ENCODE measurements around the gene NOTO. TPM values are rescaled to one million over a fixed set of nuclear protein-coding genes. Genes with fewer than 3 reads are reported as not detected.

The NOTO gene
- polyA plus RNA-seq, 1 experiment = not detected

- H3K27ac ChIP-seq (ENCODE audit: low read depth, low read length) = no peak overlapping the region
- DNase-seq (ENCODE audit: low read depth, low spot score) = no peak
- ChIA-PET CTCF (no interaction called here), POLR2A (no interaction called here)
- peaks cover 9% of the 10 kb centered on the region; the same call in 1 of the 2 replicates for H3K9me3 ChIP-seq (ENCODE audit: control insufficient read depth, insufficient read depth, low read length)
- H3K4me3 ChIP-seq (ENCODE audit: low read depth, low read length) = no peak overlapping the region
- peaks cover 45% of the 10 kb centered on the region for H3K27me3 ChIP-seq (ENCODE audit: control insufficient read depth, insufficient read depth, low read length)
- TF ChIP-seq, protein P1, sequence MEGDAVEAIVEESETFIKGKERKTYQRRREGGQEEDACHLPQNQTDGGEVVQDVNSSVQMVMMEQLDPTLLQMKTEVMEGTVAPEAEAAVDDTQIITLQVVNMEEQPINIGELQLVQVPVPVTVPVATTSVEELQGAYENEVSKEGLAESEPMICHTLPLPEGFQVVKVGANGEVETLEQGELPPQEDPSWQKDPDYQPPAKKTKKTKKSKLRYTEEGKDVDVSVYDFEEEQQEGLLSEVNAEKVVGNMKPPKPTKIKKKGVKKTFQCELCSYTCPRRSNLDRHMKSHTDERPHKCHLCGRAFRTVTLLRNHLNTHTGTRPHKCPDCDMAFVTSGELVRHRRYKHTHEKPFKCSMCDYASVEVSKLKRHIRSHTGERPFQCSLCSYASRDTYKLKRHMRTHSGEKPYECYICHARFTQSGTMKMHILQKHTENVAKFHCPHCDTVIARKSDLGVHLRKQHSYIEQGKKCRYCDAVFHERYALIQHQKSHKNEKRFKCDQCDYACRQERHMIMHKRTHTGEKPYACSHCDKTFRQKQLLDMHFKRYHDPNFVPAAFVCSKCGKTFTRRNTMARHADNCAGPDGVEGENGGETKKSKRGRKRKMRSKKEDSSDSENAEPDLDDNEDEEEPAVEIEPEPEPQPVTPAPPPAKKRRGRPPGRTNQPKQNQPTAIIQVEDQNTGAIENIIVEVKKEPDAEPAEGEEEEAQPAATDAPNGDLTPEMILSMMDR (IDR thresholded peaks at IDR 0.05; ENCODE audit: low read depth, low read length) = no peak
These were observed 3.2 kb downstream of the NOTO start for GRCh38 chr2:73205611-73206010.

DNA sequence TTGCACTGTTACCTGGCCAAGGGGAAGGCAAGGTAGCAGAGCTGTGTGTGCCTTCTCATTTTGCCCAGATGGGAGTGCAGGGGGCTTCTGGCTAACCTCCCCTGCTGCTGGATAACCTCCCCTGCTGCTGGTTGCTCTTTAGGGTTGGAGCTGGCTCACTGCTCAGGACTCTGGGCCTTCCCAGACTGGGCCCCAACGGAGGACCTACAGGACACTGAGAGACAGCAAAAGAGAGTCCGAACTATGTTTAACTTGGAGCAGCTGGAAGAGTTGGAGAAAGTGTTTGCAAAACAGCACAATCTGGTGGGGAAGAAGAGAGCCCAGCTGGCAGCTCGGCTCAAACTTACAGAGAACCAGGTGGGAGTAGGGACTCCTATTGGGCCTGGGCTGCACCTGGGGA, 5.9 kb downstream of the NOTO start:
- Histone ChIP-seq H3K27ac (ENCODE audit: low read depth, low read length) (no peak overlapping the region), H3K4me3 (ENCODE audit: low read depth, low read length) (no peak overlapping the region), H3K27me3 (ENCODE audit: control insufficient read depth, insufficient read depth, low read length) (peaks cover 24% of the 10 kb centered on the region), H3K9me3 (ENCODE audit: control insufficient read depth, insufficient read depth, low read length) (peaks cover under 1% of the 10 kb centered on the region; the same call in 1 of the 2 replicates)
- no peak for DNase-seq (ENCODE audit: low read depth, low spot score)
- TF ChIP-seq, protein P1 (IDR thresholded peaks at IDR 0.05; ENCODE audit: low read depth, low read length) = no peak
- POLR2A ChIA-PET = no interaction called here
- CTCF ChIA-PET = interaction anchor here (1.6 to 2.7 kb wide), 2 partner anchors 31 to 315 kb away, joined by 7 to 12 read pairs; no protein-coding TSS in a partner anchor

- no peak for DNase-seq (ENCODE audit: low read depth, low spot score)
- CTCF ChIA-PET = interaction anchor here (1.6 to 4.3 kb wide), 4 partner anchors 31 to 317 kb away, joined by 5 to 45 read pairs (median 26); no protein-coding TSS in a partner anchor
- TF ChIP-seq, protein P1 (IDR thresholded peaks at IDR 0.05; ENCODE audit: low read depth, low read length) = no peak
These were observed 7.6 kb downstream of the NOTO start for GRCh38 chr2:73210019-73210418.

DNA sequence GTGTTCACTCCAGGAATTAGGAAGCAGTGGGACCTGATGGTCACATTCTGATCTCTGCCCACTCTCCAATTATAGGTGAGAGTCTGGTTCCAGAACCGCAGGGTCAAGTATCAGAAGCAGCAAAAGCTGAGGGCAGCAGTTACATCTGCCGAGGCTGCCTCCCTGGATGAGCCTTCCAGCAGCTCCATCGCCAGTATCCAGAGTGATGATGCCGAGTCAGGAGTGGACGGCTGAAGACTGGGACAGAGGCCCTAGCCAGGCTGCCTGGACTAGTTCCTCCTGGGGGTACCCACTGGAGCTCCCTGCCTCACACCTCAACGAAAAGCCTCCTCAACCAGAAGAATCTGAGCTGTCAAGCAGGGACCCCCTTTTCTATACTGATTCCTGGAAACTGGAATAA, 8.3 kb downstream of the NOTO start:
- ChIA-PET CTCF (interaction anchor here (1.2 to 4.3 kb wide), 5 partner anchors 31 to 318 kb away, joined by 3 to 45 read pairs (median 5); no protein-coding TSS in a partner anchor), POLR2A (interaction anchor here (0.6 kb wide), 1 partner anchor 23 kb away, joined by 3 read pairs; the partner anchor contains the start of gene CCT7)
- no peaks in the 10 kb centered on the region for H3K9me3 ChIP-seq (ENCODE audit: control insufficient read depth, insufficient read depth, low read length)
- no peak for DNase-seq (ENCODE audit: low read depth, low spot score)
- H3K27me3 ChIP-seq (ENCODE audit: control insufficient read depth, insufficient read depth, low read length) = peaks cover 10% of the 10 kb centered on the region
- TF ChIP-seq, protein P1 (IDR thresholded peaks at IDR 0.05; ENCODE audit: low read depth, low read length) = no peak
- H3K27ac ChIP-seq (ENCODE audit: low read depth, low read length) = no peak overlapping the region
- H3K4me3 ChIP-seq (ENCODE audit: low read depth, low read length) = no peak overlapping the region

More at GRCh38 chr2:73210019-73210418, 7.6 kb downstream of the NOTO start:
- POLR2A ChIA-PET = interaction anchor here (0.6 kb wide), 1 partner anchor 24 kb away, joined by 3 read pairs; the partner anchor contains the start of gene CCT7
- peaks cover 12% of the 10 kb centered on the region for H3K27me3 ChIP-seq (ENCODE audit: control insufficient read depth, insufficient read depth, low read length)
- no peak overlapping the region for H3K27ac ChIP-seq (ENCODE audit: low read depth, low read length)
- no peaks in the 10 kb centered on the region for H3K9me3 ChIP-seq (ENCODE audit: control insufficient read depth, insufficient read depth, low read length)
- no peak overlapping the region for H3K4me3 ChIP-seq (ENCODE audit: low read depth, low read length)

- POLR2A ChIA-PET = interaction anchor here (1.0 to 1.8 kb wide), 5 partner anchors 9 to 35 kb away, joined by 3 to 7 read pairs (median 3); partner anchors contain the start of genes CCT7 and PRADC1
These were observed 9.7 kb downstream of the NOTO start for GRCh38 chr2:73212098-73212447.

More at GRCh38 chr2:73212098-73212447, 9.7 kb downstream of the NOTO start:
- TF ChIP-seq, protein P1 (IDR thresholded peaks at IDR 0.05; ENCODE audit: low read depth, low read length) = no peak
- CTCF ChIA-PET = interaction anchor here (0.6 to 4.3 kb wide), 28 partner anchors 9 to 324 kb away, joined by 3 to 45 read pairs (median 5); partner anchors contain the start of genes NOTO and PRADC1
- H3K4me3 ChIP-seq (ENCODE audit: low read depth, low read length) = no peak overlapping the region
- H3K9me3 ChIP-seq (ENCODE audit: control insufficient read depth, insufficient read depth, low read length) = no peaks in the 10 kb centered on the region
- no peak for DNase-seq (ENCODE audit: low read depth, low spot score)
- no peak overlapping the region for H3K27ac ChIP-seq (ENCODE audit: low read depth, low read length)
- H3K27me3 ChIP-seq (ENCODE audit: control insufficient read depth, insufficient read depth, low read length) = peaks cover 4% of the 10 kb centered on the region

Data from AG04450 (cell line).